ENCODE results near the gene AOPEP. TPM values are rescaled to one million over a fixed set of nuclear protein-coding genes. Genes with fewer than 3 reads are reported as not detected.

The AOPEP gene
- total RNA-seq, 1 donor from 2014 or later = 75.3 TPM

DNA sequence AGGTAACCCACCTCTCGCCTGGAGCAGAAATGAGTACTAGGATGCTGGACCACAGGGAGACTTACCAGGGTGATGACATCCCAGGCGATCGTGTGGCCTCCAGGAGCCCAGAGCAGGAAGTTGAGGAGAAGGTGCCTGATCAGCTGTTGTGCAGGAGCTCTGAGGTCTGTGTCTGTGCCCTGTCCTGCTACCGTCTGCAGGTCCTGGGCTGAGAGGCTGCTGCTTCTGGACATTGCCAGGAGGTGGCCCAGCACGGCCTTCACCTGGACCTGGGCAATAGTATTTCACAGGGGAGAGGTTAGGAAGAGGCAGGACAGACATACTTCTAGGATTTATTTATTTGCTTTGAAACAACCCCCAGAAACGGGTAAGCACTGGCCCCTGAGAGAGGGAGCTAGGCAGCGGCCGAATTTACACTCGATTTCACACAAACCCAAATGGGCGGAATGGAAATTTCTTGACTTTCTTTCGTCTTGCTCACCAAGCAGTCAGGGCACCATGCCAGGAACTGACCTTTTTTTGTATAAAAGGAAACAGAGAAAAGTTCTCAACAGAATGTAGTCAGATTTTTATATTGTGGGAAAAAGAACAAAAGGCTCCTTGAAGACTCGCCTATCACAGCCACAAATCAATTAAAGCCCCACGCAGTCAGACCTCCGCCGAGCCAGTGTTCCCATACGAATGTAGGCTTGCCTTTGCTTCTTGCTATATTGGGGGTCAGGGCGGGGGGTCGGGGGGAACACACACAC, 380.7 kb downstream of the AOPEP start:
- Mint-ChIP-seq H3K4me1 (ENCODE audit: low read depth, unreplicated experiment) (peaks cover 13% of the 10 kb centered on the region), H3K36me3 (ENCODE audit: low read depth, unreplicated experiment) (peaks cover 11% of the 10 kb centered on the region), H3K9me3 (ENCODE audit: unreplicated experiment) (no peaks in the 10 kb centered on the region), H3K27ac (ENCODE audit: unreplicated experiment) (no peak overlapping the region), H3K4me3 (ENCODE audit: unreplicated experiment) (no peak overlapping the region), H3K27me3 (ENCODE audit: low read depth, unreplicated experiment) (no peaks in the 10 kb centered on the region)
- Histone ChIP-seq H3K27me3 (ENCODE audit: insufficient read depth, low read length) (no peaks in the 10 kb centered on the region), H3K9me3 (ENCODE audit: insufficient read depth, low read depth, low read length) (no peaks in the 10 kb centered on the region), H3K4me1 (ENCODE audit: insufficient read depth, low read length) (peaks cover 17% of the 10 kb centered on the region), H2AFZ (ENCODE audit: low read depth, low read length) (no peak overlapping the region), H4K20me1 (ENCODE audit: insufficient read depth, low read length) (peaks cover 8% of the 10 kb centered on the region), H3K4me3 (ENCODE audit: insufficient read depth, low read depth, low read length) (peak overlapping the region; percentile 6), H3K4me2 (ENCODE audit: low read length) (peak overlapping the region; percentile 75), H3K36me3 (ENCODE audit: insufficient read depth, low read length) (peaks cover 6% of the 10 kb centered on the region), H3K27ac (ENCODE audit: low read depth, low read length) (peak overlapping the region; percentile 62), H3K79me2 (ENCODE audit: insufficient read depth, low read length) (no peaks in the 10 kb centered on the region), H3K9ac (ENCODE audit: low read length) (peak overlapping the region; percentile 56)
- FAIRE-seq (no peak), DNase-seq (ENCODE audit: low read depth) (peak; percentile 91)
- no peak for TF ChIP-seq EZH2 (IDR thresholded peaks at IDR 0.05; ENCODE audit: insufficient read depth, low read length)
- TF ChIP-seq, protein P1, sequence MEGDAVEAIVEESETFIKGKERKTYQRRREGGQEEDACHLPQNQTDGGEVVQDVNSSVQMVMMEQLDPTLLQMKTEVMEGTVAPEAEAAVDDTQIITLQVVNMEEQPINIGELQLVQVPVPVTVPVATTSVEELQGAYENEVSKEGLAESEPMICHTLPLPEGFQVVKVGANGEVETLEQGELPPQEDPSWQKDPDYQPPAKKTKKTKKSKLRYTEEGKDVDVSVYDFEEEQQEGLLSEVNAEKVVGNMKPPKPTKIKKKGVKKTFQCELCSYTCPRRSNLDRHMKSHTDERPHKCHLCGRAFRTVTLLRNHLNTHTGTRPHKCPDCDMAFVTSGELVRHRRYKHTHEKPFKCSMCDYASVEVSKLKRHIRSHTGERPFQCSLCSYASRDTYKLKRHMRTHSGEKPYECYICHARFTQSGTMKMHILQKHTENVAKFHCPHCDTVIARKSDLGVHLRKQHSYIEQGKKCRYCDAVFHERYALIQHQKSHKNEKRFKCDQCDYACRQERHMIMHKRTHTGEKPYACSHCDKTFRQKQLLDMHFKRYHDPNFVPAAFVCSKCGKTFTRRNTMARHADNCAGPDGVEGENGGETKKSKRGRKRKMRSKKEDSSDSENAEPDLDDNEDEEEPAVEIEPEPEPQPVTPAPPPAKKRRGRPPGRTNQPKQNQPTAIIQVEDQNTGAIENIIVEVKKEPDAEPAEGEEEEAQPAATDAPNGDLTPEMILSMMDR (IDR thresholded peaks at IDR 0.05; ENCODE audit: insufficient read depth, low read depth, low read length) = no peak

DNA sequence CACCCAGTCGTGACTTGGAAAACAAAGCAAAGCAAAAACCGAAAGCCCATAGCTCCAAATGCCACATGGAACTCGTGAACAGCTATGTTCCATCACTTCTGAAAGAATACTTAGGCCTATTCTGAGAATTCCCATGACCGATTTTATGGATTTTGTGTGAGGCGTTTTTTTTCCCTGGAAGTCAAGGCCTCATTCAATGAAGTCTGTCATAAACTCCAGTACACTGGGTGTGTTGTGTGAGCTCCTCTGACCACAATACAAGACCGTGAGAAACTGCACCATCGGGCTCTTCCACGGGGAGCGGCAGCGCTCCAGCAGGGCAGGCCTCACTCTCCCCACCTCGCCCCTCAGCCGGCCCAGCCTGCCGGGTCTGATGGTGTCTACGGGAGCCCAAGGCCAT, 381.5 kb downstream of the AOPEP start:
- Mint-ChIP-seq H3K27me3 (ENCODE audit: low read depth, unreplicated experiment) (no peaks in the 10 kb centered on the region), H3K4me3 (ENCODE audit: unreplicated experiment) (no peak overlapping the region), H3K9me3 (ENCODE audit: unreplicated experiment) (no peaks in the 10 kb centered on the region), H3K36me3 (ENCODE audit: low read depth, unreplicated experiment) (peaks cover 14% of the 10 kb centered on the region), H3K27ac (ENCODE audit: unreplicated experiment) (no peak overlapping the region), H3K4me1 (ENCODE audit: low read depth, unreplicated experiment) (peaks cover 13% of the 10 kb centered on the region)
- FAIRE-seq = no peak
- H4K20me1 ChIP-seq (ENCODE audit: insufficient read depth, low read length) = peaks cover 8% of the 10 kb centered on the region
- peaks cover 6% of the 10 kb centered on the region for H3K36me3 ChIP-seq (ENCODE audit: insufficient read depth, low read length)
- H3K9me3 ChIP-seq (ENCODE audit: insufficient read depth, low read depth, low read length) = no peaks in the 10 kb centered on the region
- no peak overlapping the region for H3K4me3 ChIP-seq (ENCODE audit: insufficient read depth, low read depth, low read length)
- peaks cover 17% of the 10 kb centered on the region for H3K4me1 ChIP-seq (ENCODE audit: insufficient read depth, low read length)
- no peaks in the 10 kb centered on the region for H3K27me3 ChIP-seq (ENCODE audit: insufficient read depth, low read length)
- DNase-seq (ENCODE audit: low read depth) = no peak
- H3K79me2 ChIP-seq (ENCODE audit: insufficient read depth, low read length) = no peaks in the 10 kb centered on the region
- TF ChIP-seq, protein P1 (IDR thresholded peaks at IDR 0.05; ENCODE audit: insufficient read depth, low read depth, low read length) = no peak
- no peak for TF ChIP-seq EZH2 (IDR thresholded peaks at IDR 0.05; ENCODE audit: insufficient read depth, low read length)
- peak overlapping the region; percentile 62 for H3K27ac ChIP-seq (ENCODE audit: low read depth, low read length)
- H3K9ac ChIP-seq (ENCODE audit: low read length) = peak overlapping the region; percentile 56
- H3K4me2 ChIP-seq (ENCODE audit: low read length) = peak overlapping the region; percentile 75
- H2AFZ ChIP-seq (ENCODE audit: low read depth, low read length) = no peak overlapping the region

DNA sequence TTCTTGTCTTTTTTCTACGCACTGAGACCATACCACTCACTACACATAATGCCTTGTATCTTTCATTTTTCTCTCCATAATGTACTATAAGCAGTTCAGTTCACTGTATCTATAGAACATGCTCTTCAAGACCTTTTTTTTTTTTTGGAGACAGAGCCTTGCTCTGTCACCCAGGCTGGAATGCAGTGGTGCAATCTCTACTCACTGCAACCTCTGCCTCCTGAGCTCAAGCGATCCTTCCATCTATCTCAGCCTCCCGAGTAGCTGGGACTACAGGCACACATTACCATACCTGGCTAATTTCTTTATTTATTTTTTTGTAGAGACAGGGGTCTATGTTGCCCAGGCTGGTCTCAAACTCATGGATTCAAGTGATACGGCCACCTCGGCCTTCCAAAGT, 382.3 kb downstream of the AOPEP start:
- Histone ChIP-seq H4K20me1 (ENCODE audit: insufficient read depth, low read length) (no peaks in the 10 kb centered on the region), H3K4me1 (ENCODE audit: insufficient read depth, low read length) (peaks cover 17% of the 10 kb centered on the region), H3K4me2 (ENCODE audit: low read length) (no peak overlapping the region), H3K36me3 (ENCODE audit: insufficient read depth, low read length) (peaks cover 6% of the 10 kb centered on the region), H3K27ac (ENCODE audit: low read depth, low read length) (no peak overlapping the region), H3K9me3 (ENCODE audit: insufficient read depth, low read depth, low read length) (no peaks in the 10 kb centered on the region), H3K79me2 (ENCODE audit: insufficient read depth, low read length) (no peaks in the 10 kb centered on the region), H3K4me3 (ENCODE audit: insufficient read depth, low read depth, low read length) (no peak overlapping the region), H2AFZ (ENCODE audit: low read depth, low read length) (no peak overlapping the region), H3K9ac (ENCODE audit: low read length) (no peak overlapping the region), H3K27me3 (ENCODE audit: insufficient read depth, low read length) (no peaks in the 10 kb centered on the region)
- DNase-seq (ENCODE audit: low read depth) (no peak), FAIRE-seq (no peak)
- no peak overlapping the region for H3K27ac Mint-ChIP-seq (ENCODE audit: unreplicated experiment)
- H3K36me3 Mint-ChIP-seq (ENCODE audit: low read depth, unreplicated experiment) = peaks cover 17% of the 10 kb centered on the region
- H3K27me3 Mint-ChIP-seq (ENCODE audit: low read depth, unreplicated experiment) = no peaks in the 10 kb centered on the region
- H3K4me3 Mint-ChIP-seq (ENCODE audit: unreplicated experiment) = no peak overlapping the region
- H3K9me3 Mint-ChIP-seq (ENCODE audit: unreplicated experiment) = no peaks in the 10 kb centered on the region
- TF ChIP-seq, protein P1 (IDR thresholded peaks at IDR 0.05; ENCODE audit: insufficient read depth, low read depth, low read length) = no peak
- TF ChIP-seq EZH2 (IDR thresholded peaks at IDR 0.05; ENCODE audit: insufficient read depth, low read length) = no peak
- H3K4me1 Mint-ChIP-seq (ENCODE audit: low read depth, unreplicated experiment) = peaks cover 13% of the 10 kb centered on the region

Measured in astrocyte (in vitro differentiated cells and primary cell).